Measurements from ENCODE around the gene FBXO36.

The FBXO36 gene

GRCh38 chr2:230008708-230009066 is 86.4 kb downstream of the FBXO36 start:
- no peak overlapping the region for H3K27ac ChIP-seq
- H3K36me3 ChIP-seq (replicated peaks) = no peaks in the 10 kb centered on the region
- no peak for DNase-seq
- no peak for TF ChIP-seq CTCF (IDR thresholded peaks at IDR 0.05; ENCODE audit: low read depth, low read length, missing control alignments)
- in situ Hi-C loops (cut with HindIII; ENCODE audit: low pct_ligation_motif_present, low sequenced_read_pairs) = no loop called here
- no peak overlapping the region for H3K4me3 ChIP-seq (ENCODE audit: low read depth, low read length)
- no peaks in the 10 kb centered on the region for H3K27me3 ChIP-seq (replicated peaks)

- Histone ChIP-seq H3K27ac (no peak overlapping the region), H3K27me3 (replicated peaks) (no peaks in the 10 kb centered on the region), H3K36me3 (replicated peaks) (no peaks in the 10 kb centered on the region), H3K4me3 (ENCODE audit: low read depth, low read length) (no peak overlapping the region)
- in situ Hi-C loops (cut with HindIII; ENCODE audit: low pct_ligation_motif_present, low sequenced_read_pairs) = no loop called here
- no peak for DNase-seq
- TF ChIP-seq CTCF (IDR thresholded peaks at IDR 0.05; ENCODE audit: low read depth, low read length, missing control alignments) = no peak
These were observed 88.2 kb downstream of the FBXO36 start for GRCh38 chr2:230010501-230010900.

GRCh38 chr2:230011617-230012016 is 89.3 kb downstream of the FBXO36 start:
- H3K27me3 ChIP-seq (replicated peaks) = no peaks in the 10 kb centered on the region
- no peak for TF ChIP-seq CTCF (IDR thresholded peaks at IDR 0.05; ENCODE audit: low read depth, low read length, missing control alignments)
- DNase-seq = no peak
- H3K4me3 ChIP-seq (ENCODE audit: low read depth, low read length) = no peak overlapping the region
- no peak overlapping the region for H3K27ac ChIP-seq
- no peaks in the 10 kb centered on the region for H3K36me3 ChIP-seq (replicated peaks)
- in situ Hi-C loops (cut with HindIII; ENCODE audit: low pct_ligation_motif_present, low sequenced_read_pairs) = no loop called here

GRCh38 chr2:230012267-230012884 is 90.1 kb downstream of the FBXO36 start:
- no peak for TF ChIP-seq CTCF (IDR thresholded peaks at IDR 0.05; ENCODE audit: low read depth, low read length, missing control alignments)
- in situ Hi-C loops (cut with HindIII; ENCODE audit: low pct_ligation_motif_present, low sequenced_read_pairs) = no loop called here
- no peak for DNase-seq
- H3K27me3 ChIP-seq (replicated peaks) = no peaks in the 10 kb centered on the region
- no peaks in the 10 kb centered on the region for H3K36me3 ChIP-seq (replicated peaks)
- H3K4me3 ChIP-seq (ENCODE audit: low read depth, low read length) = no peak overlapping the region
- no peak overlapping the region for H3K27ac ChIP-seq

- no peak overlapping the region for H3K27ac ChIP-seq
- no peak overlapping the region for H3K4me3 ChIP-seq (ENCODE audit: low read depth, low read length)
- TF ChIP-seq CTCF (IDR thresholded peaks at IDR 0.05; ENCODE audit: low read depth, low read length, missing control alignments) = no peak
- H3K27me3 ChIP-seq (replicated peaks) = no peaks in the 10 kb centered on the region
- H3K36me3 ChIP-seq (replicated peaks) = no peaks in the 10 kb centered on the region
- DNase-seq = no peak
- in situ Hi-C loops (cut with HindIII; ENCODE audit: low pct_ligation_motif_present, low sequenced_read_pairs) = no loop called here
These were observed 94.5 kb downstream of the FBXO36 start for GRCh38 chr2:230016844-230017243.

- Histone ChIP-seq H3K36me3 (replicated peaks) (no peaks in the 10 kb centered on the region), H3K27me3 (replicated peaks) (no peaks in the 10 kb centered on the region), H3K27ac (no peak overlapping the region), H3K4me3 (ENCODE audit: low read depth, low read length) (no peak overlapping the region)
- DNase-seq = peak; percentile 72
- TF ChIP-seq CTCF (IDR thresholded peaks at IDR 0.05; ENCODE audit: low read depth, low read length, missing control alignments) = no peak
- in situ Hi-C loops (cut with HindIII; ENCODE audit: low pct_ligation_motif_present, low sequenced_read_pairs) = no loop called here
These were observed 95.8 kb downstream of the FBXO36 start for GRCh38 chr2:230018153-230018552.
